HEK293T (cell line): Measurements from ENCODE around the gene SH2D4B.

Experiments used
- CTCF ChIA-PET: fragments of 350-600 bp; formaldehyde crosslinking; extraction: SDS; loops from one replicate; lab custom pipeline; 2021; ENCODE audit warnings: antibody characterized with exemption, inconsistent platforms; lab: Yijun Ruan, JAX
- POLR2A ChIA-PET: fragments of 350-600 bp; formaldehyde crosslinking; extraction: SDS; loops from one replicate; lab custom pipeline; 2020; ENCODE audit warnings: antibody characterized with exemption, inconsistent platforms; lab: Yijun Ruan, JAX
- DNase-seq: peaks from one replicate; pipeline ENCODE4 v3.0.0; 2012; ENCODE audit warnings: mixed read lengths; ENCODE audit errors: extremely low spot score
- ARNT ChIP-seq: fragments of 450-650 bp; IDR thresholded peaks from 2 replicates; pipeline ENCODE4 v1.6.1; 2017; ENCODE audit warnings: mild to moderate bottlenecking
- BHLHE40 ChIP-seq: fragments of 450-650 bp; IDR thresholded peaks from 2 replicates; pipeline ENCODE4 v1.6.1; 2016; ENCODE audit warnings: mild to moderate bottlenecking, moderate library complexity, borderline replicate concordance
- CTBP1 ChIP-seq: fragments of 450-650 bp; IDR thresholded peaks from 2 replicates; pipeline ENCODE4 v1.6.1; 2016; ENCODE audit warnings: borderline replicate concordance
- ELF4 ChIP-seq: fragments of 450-650 bp; IDR thresholded peaks from 2 replicates; pipeline ENCODE4 v1.6.1; 2017; ENCODE audit warnings: antibody characterized with exemption
- FOXA1 ChIP-seq: fragments of 450-650 bp; IDR thresholded peaks from 2 replicates; pipeline ENCODE4 v1.6.1; 2016; ENCODE audit warnings: mild to moderate bottlenecking
- FOXK2 ChIP-seq: fragments of 450-650 bp; IDR thresholded peaks from 2 replicates; pipeline ENCODE4 v1.6.1; 2016; ENCODE audit warnings: mild to moderate bottlenecking
- FOXM1 ChIP-seq: fragments of 450-650 bp; IDR thresholded peaks from 2 replicates; pipeline ENCODE4 v1.6.1; 2017; ENCODE audit warnings: mild to moderate bottlenecking, borderline replicate concordance
- HDGF ChIP-seq: fragments of 450-650 bp; IDR thresholded peaks from 2 replicates; pipeline ENCODE4 v1.6.1; 2017; ENCODE audit warnings: antibody characterized with exemption, borderline replicate concordance
- L3MBTL2 ChIP-seq: fragments of 450-650 bp; conservative IDR thresholded peaks from 2 replicates; pipeline ENCODE4 v1.6.1; 2016; ENCODE audit warnings: mild to moderate bottlenecking
- LEF1 ChIP-seq: fragments of 450-650 bp; IDR thresholded peaks from 2 replicates; pipeline ENCODE4 v1.6.1; 2017; ENCODE audit warnings: mild to moderate bottlenecking, borderline replicate concordance
- NFRKB ChIP-seq: fragments of 450-650 bp; IDR thresholded peaks from 2 replicates; pipeline ENCODE4 v1.6.1; 2016; ENCODE audit warnings: mild to moderate bottlenecking, moderate library complexity
- PKNOX1 ChIP-seq: fragments of 450-650 bp; IDR thresholded peaks from 2 replicates; pipeline ENCODE4 v1.6.1; 2016
- SP1 ChIP-seq: fragments of 450-650 bp; IDR thresholded peaks from 2 replicates; pipeline ENCODE4 v1.6.1; 2017
- SUZ12 ChIP-seq: fragments of 450-650 bp; IDR thresholded peaks from 2 replicates; pipeline ENCODE4 v1.6.1; 2016; ENCODE audit warnings: mild to moderate bottlenecking
- TARDBP ChIP-seq: fragments of 450-650 bp; IDR thresholded peaks from 2 replicates; pipeline ENCODE4 v1.6.1; 2016
- ZNF384 ChIP-seq: fragments of 450-650 bp; IDR thresholded peaks from 2 replicates; pipeline ENCODE4 v1.6.1; 2016

The SH2D4B gene

GRCh38 chr10:80523773-80524172, 13.9 kb upstream of the SH2D4B start:
- ChIA-PET CTCF (interaction anchor here (0.5 to 0.6 kb wide), 2 partner anchors 18 to 73 kb away, joined by 3 read pairs; no protein-coding TSS in a partner anchor), POLR2A (no interaction called here)
- DNase-seq: no peak
- no peak for TF ChIP-seq FOXA1
- no peak for TF ChIP-seq L3MBTL2
- no peak for TF ChIP-seq HDGF
- TF ChIP-seq BHLHE40: no peak
- no peak for TF ChIP-seq SP1
- no peak for TF ChIP-seq NFRKB
- no peak for TF ChIP-seq TARDBP
- no peak for TF ChIP-seq CTBP1
- no peak for TF ChIP-seq LEF1

- CTCF ChIA-PET: interaction anchor here (0.5 kb wide), 1 partner anchor 19 kb away, joined by 3 read pairs; no protein-coding TSS in a partner anchor
- POLR2A ChIA-PET: no interaction called here
- TF ChIP-seq L3MBTL2: no peak
- TF ChIP-seq FOXM1: no peak
- no peak for TF ChIP-seq ZNF384
- TF ChIP-seq BHLHE40: no peak
- DNase-seq: no peak
Observed at GRCh38 chr10:80524190-80524909, 13.4 kb upstream of the SH2D4B start.

GRCh38 chr10:80526218-80526617, 11.5 kb upstream of the SH2D4B start:
- no peak for DNase-seq
- ChIA-PET CTCF (no interaction called here), POLR2A (no interaction called here)
- TF ChIP-seq SUZ12: no peak

- TF ChIP-seq TARDBP: no peak
- no peak for TF ChIP-seq FOXM1
- TF ChIP-seq PKNOX1: no peak
- no peak for TF ChIP-seq FOXA1
- no peak for TF ChIP-seq NFRKB
- TF ChIP-seq ZNF384: no peak
- CTCF ChIA-PET: no interaction called here
- POLR2A ChIA-PET: no interaction called here
- DNase-seq: no peak
Observed at GRCh38 chr10:80526742-80527141, 11.0 kb upstream of the SH2D4B start.

- POLR2A ChIA-PET: no interaction called here
- CTCF ChIA-PET: interaction anchor here (0.6 kb wide), 1 partner anchor 23 kb away, joined by 3 read pairs; no protein-coding TSS in a partner anchor
- TF ChIP-seq LEF1 (no peak), L3MBTL2 (no peak), ARNT (no peak), ELF4 (no peak), TARDBP (no peak), BHLHE40 (no peak), FOXA1 (no peak), SUZ12 (no peak), FOXM1 (no peak), FOXK2 (no peak), SP1 (no peak), HDGF (no peak)
- no peak for DNase-seq
Observed at GRCh38 chr10:80528185-80528700, 9.5 kb upstream of the SH2D4B start.

GRCh38 chr10:80528901-80529300, 8.8 kb upstream of the SH2D4B start:
- CTCF ChIA-PET: no interaction called here
- TF ChIP-seq CTBP1 (no peak), HDGF (no peak), ELF4 (no peak), FOXM1 (no peak), SUZ12 (no peak), L3MBTL2 (no peak)
- no peak for DNase-seq
- POLR2A ChIA-PET: no interaction called here

- POLR2A ChIA-PET: no interaction called here
- DNase-seq: no peak
- CTCF ChIA-PET: no interaction called here
- TF ChIP-seq FOXM1: no peak
- TF ChIP-seq HDGF: no peak
- no peak for TF ChIP-seq TARDBP
Observed at GRCh38 chr10:80529604-80530003, 8.1 kb upstream of the SH2D4B start.

GRCh38 chr10:80530251-80530650, 7.5 kb upstream of the SH2D4B start:
- CTCF ChIA-PET: no interaction called here
- DNase-seq: no peak
- POLR2A ChIA-PET: no interaction called here
- no peak for TF ChIP-seq HDGF

GRCh38 chr10:80530816-80531215, 6.9 kb upstream of the SH2D4B start:
- CTCF ChIA-PET: no interaction called here
- POLR2A ChIA-PET: no interaction called here

More at GRCh38 chr10:80530816-80531215, 6.9 kb upstream of the SH2D4B start:
- DNase-seq: no peak
- TF ChIP-seq ZNF384 (no peak), CTBP1 (no peak), FOXK2 (no peak)
